ENCODE results near the gene MYO5B. TPM values are rescaled to one million over a fixed set of nuclear protein-coding genes. Genes with fewer than 3 reads are reported as not detected.

The MYO5B gene
- total RNA-seq, 1 donor from 2014 or later: 22.6 TPM

DNA sequence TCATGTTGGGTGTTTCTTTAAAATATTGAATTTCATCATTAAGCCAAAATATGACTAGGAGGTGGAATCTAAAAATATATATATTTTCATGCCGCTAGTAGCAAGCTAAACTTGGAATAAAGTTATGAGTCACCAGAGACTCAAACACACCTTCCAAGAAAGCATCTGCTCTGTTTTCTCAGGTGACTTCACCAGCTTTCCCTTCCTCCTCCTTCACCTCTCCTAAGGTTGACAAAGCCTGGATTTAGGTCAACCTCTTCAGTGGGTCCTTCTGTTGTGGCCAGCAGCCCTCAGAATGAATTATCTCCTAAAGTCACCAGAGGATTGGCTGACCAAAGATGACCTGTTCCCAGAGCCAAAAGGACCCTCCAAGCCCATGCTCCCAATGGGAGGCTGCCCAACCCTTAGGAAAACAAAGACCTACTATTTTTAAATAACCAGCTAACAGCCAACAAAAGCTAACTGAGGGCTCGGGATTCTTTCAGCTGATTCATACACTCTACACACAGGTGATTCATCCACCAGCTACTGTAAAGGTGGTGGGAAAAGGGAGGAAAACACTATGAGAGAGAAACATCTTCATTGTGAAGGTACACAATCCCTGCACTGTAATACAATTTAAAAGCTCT lies 113.9 kb downstream of the MYO5B start:
- Histone ChIP-seq H3K4me3 (no peak overlapping the region), H3K9me3 (no peaks in the 10 kb centered on the region), H3K36me3 (no peaks in the 10 kb centered on the region), H3K27ac (no peak overlapping the region), H3K27me3 (no peaks in the 10 kb centered on the region), H3K4me1 (peaks cover 15% of the 10 kb centered on the region)
- intact Hi-C loops (cut with DNase I): no loop called here
- TF ChIP-seq POLR2A (IDR thresholded peaks at IDR 0.05) (no peak), POLR2AphosphoS5 (IDR thresholded peaks at IDR 0.05; ENCODE audit: insufficient read depth in 1 of 2, low read depth in 1 of 2) (no peak), CTCF (IDR thresholded peaks at IDR 0.05) (no peak)
- DNase-seq (ENCODE audit: extremely low spot score in 2 of 2): no peak

DNA sequence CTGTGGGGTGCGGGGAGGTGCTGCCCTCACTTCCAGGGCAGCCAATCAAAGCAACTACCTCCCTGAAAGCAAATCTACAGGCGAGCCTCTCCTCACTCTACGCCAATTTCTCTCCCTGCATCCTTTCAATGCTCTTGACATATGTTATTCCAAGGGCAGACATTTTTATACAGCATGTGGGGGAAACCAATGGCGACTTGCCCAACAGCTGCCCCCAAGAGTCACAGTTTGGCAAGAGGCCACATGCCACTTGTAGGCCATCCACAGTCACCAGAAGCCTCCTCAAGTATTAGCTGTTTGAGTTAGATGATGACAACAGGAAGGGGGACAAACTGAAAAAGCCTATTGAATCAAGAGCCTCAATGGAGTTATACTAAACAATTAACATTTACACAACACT lies 114.6 kb downstream of the MYO5B start:
- DNase-seq (ENCODE audit: extremely low spot score in 2 of 2): no peak
- no peak for TF ChIP-seq CTCF (IDR thresholded peaks at IDR 0.05)
- no peak for TF ChIP-seq POLR2A (IDR thresholded peaks at IDR 0.05)
- no peak for TF ChIP-seq POLR2AphosphoS5 (IDR thresholded peaks at IDR 0.05; ENCODE audit: insufficient read depth in 1 of 2, low read depth in 1 of 2)
- H3K27ac ChIP-seq: no peak overlapping the region
- H3K9me3 ChIP-seq: no peaks in the 10 kb centered on the region
- H3K4me1 ChIP-seq: peaks cover 22% of the 10 kb centered on the region
- intact Hi-C loops (cut with DNase I): no loop called here
- H3K27me3 ChIP-seq: no peaks in the 10 kb centered on the region
- H3K4me3 ChIP-seq: no peak overlapping the region
- H3K36me3 ChIP-seq: no peaks in the 10 kb centered on the region

- Histone ChIP-seq H3K27ac (no peak overlapping the region), H3K4me1 (peaks cover 23% of the 10 kb centered on the region), H3K27me3 (no peaks in the 10 kb centered on the region), H3K9me3 (no peaks in the 10 kb centered on the region), H3K4me3 (no peak overlapping the region), H3K36me3 (no peaks in the 10 kb centered on the region)
- no peak for DNase-seq (ENCODE audit: extremely low spot score in 2 of 2)
- TF ChIP-seq POLR2AphosphoS5 (IDR thresholded peaks at IDR 0.05; ENCODE audit: insufficient read depth in 1 of 2, low read depth in 1 of 2): no peak
- no peak for TF ChIP-seq CTCF (IDR thresholded peaks at IDR 0.05)
- TF ChIP-seq POLR2A (IDR thresholded peaks at IDR 0.05): no peak
- intact Hi-C loops (cut with DNase I): no loop called here
Measured at GRCh38 chr18:50079571-50080295, 115.2 kb downstream of the MYO5B start.

DNA sequence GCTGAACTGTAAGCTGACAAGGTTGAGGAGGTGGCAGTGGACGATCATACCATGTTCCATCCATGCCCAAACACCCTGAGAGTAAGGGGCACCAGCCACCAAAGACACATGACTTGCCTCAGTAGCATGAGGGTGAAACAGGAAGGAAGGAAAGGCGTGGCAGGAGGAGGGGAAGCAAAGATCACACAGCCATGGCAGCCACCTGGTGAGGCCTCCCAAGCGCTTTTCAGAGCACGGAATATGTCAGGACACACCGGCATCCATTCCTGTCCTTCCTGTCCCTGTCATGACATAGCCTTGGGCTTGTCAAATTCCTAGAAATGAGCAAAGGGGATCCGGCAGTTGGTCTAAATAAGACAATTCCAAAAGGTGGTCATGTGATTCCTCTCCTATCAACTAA lies 118.7 kb downstream of the MYO5B start:
- Histone ChIP-seq H3K27me3 (no peaks in the 10 kb centered on the region), H3K4me1 (peaks cover 34% of the 10 kb centered on the region), H3K27ac (no peak overlapping the region), H3K36me3 (no peaks in the 10 kb centered on the region), H3K9me3 (no peaks in the 10 kb centered on the region), H3K4me3 (no peak overlapping the region)
- TF ChIP-seq POLR2A (IDR thresholded peaks at IDR 0.05) (no peak), POLR2AphosphoS5 (IDR thresholded peaks at IDR 0.05; ENCODE audit: insufficient read depth in 1 of 2, low read depth in 1 of 2) (no peak), CTCF (IDR thresholded peaks at IDR 0.05) (no peak)
- DNase-seq (ENCODE audit: extremely low spot score in 2 of 2): no peak
- intact Hi-C loops (cut with DNase I): no loop called here

- H3K9me3 ChIP-seq: no peaks in the 10 kb centered on the region
- TF ChIP-seq CTCF (IDR thresholded peaks at IDR 0.05): no peak
- TF ChIP-seq POLR2A (IDR thresholded peaks at IDR 0.05): no peak
- TF ChIP-seq POLR2AphosphoS5 (IDR thresholded peaks at IDR 0.05; ENCODE audit: insufficient read depth in 1 of 2, low read depth in 1 of 2): no peak
- no peak overlapping the region for H3K4me3 ChIP-seq
- no peaks in the 10 kb centered on the region for H3K27me3 ChIP-seq
- intact Hi-C loops (cut with DNase I): no loop called here
- no peak overlapping the region for H3K27ac ChIP-seq
- peaks cover 34% of the 10 kb centered on the region for H3K4me1 ChIP-seq
- no peak for DNase-seq (ENCODE audit: extremely low spot score in 2 of 2)
- H3K36me3 ChIP-seq: no peaks in the 10 kb centered on the region
Measured at GRCh38 chr18:50075772-50076171, 119.2 kb downstream of the MYO5B start.
